ENCODE results near the gene EEF2K. TPM values are rescaled to one million over a fixed set of nuclear protein-coding genes. Genes with fewer than 3 reads are reported as not detected.

Gene EEF2K
- total and polyA plus RNA-seq, 5 donors from 2014 or later: 2.7 to 20.1 (median 3.6) TPM

- no peak overlapping the region for H3K27ac ChIP-seq (ENCODE audit: insufficient read depth, low read length, poor library complexity, severe bottlenecking)
- Mint-ChIP-seq H3K36me3 (peaks cover 28% of the 10 kb centered on the region), H3K27me3 (no peaks in the 10 kb centered on the region), H3K4me3 (peak overlapping the region in 1 of 4 donors; percentile 3), H3K9me3 (peaks cover 0 to 1% (median 0%) of the 10 kb centered on the region in 7 donors), H3K4me1 (peaks cover 0 to 4% (median 0%) of the 10 kb centered on the region in 4 donors), H3K27ac (peak overlapping the region in 1 of 3 donors; percentile 44)
- H3K4me1 ChIP-seq (ENCODE audit: control insufficient read depth, insufficient read depth, low read length, poor library complexity, severe bottlenecking): no peaks in the 10 kb centered on the region
- ATAC-seq (ENCODE audit: low read depth in 2 of 2) (no peak), DNase-seq (no peak)
- H3K27me3 ChIP-seq (ENCODE audit: control insufficient read depth, insufficient read depth, low read length): no peaks in the 10 kb centered on the region
- H3K4me3 ChIP-seq (ENCODE audit: low read depth, low read length): no peak overlapping the region
- peaks cover 87% of the 10 kb centered on the region for H3K36me3 ChIP-seq (ENCODE audit: control insufficient read depth, insufficient read depth, low read length)
- no peaks in the 10 kb centered on the region for H3K9me3 ChIP-seq (ENCODE audit: control insufficient read depth in 2 of 2, low read length in 2 of 2)
These were observed 105.4 kb downstream of the EEF2K start for GRCh38 chr16:22311520-22311919.

DNA sequence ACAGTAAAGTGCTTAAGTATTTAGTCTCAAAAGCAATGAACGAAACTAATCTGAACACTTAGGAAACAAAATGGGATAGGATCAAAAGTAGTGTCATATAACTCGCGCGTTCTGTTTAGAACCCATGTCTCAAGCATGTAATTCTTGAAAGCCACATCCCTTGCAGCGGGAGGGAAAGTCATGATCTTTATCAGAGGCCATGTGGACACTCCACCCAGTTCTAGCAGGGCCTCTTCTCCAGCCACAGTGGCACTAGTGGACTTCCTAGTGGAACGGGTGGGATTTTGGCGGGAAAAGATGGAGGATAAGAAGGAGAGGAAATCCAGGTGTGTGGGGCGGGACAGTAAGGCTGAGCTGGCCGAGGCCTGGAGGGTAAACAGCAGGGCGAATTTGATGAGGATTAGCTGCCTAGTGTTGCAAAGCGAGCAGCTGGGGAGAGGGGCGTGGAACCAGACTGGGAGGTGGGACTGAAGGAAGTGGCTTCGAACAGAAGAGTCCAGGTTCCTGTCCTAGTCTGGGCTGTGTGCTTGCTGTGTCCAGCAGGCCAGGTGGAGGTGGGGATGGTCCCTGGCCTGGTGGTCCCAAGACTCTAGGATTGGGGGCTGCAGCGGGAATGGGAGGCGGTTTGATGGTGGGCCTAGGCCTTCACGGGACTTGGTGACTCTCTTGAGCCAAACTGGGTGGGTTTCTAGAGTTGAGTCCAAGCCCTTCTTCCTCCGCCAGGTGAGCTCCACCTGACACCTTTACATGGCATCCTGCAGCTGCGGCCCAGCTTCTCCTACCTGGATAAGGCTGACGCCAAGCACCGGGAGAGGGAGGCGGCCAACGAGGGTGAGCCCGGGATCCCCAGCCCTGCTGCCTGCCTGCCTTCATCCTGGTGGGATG, 107.1 kb downstream of the EEF2K start:
- Histone ChIP-seq H3K4me3 (ENCODE audit: low read depth, low read length) (no peak overlapping the region), H3K4me1 (ENCODE audit: control insufficient read depth, insufficient read depth, low read length, poor library complexity, severe bottlenecking) (no peaks in the 10 kb centered on the region), H3K27ac (ENCODE audit: insufficient read depth, low read length, poor library complexity, severe bottlenecking) (no peak overlapping the region), H3K9me3 (ENCODE audit: control insufficient read depth in 2 of 2, low read length in 2 of 2) (no peaks in the 10 kb centered on the region), H3K27me3 (ENCODE audit: control insufficient read depth, insufficient read depth, low read length) (no peaks in the 10 kb centered on the region), H3K36me3 (ENCODE audit: control insufficient read depth, insufficient read depth, low read length) (peaks cover 84% of the 10 kb centered on the region)
- peaks cover 0 to 4% (median 0%) of the 10 kb centered on the region in 4 donors for H3K4me1 Mint-ChIP-seq
- H3K36me3 Mint-ChIP-seq: peaks cover 28% of the 10 kb centered on the region
- DNase-seq (no peak), ATAC-seq (ENCODE audit: low read depth in 2 of 2) (no peak)
- no peak overlapping the region for H3K4me3 Mint-ChIP-seq
- H3K27me3 Mint-ChIP-seq: no peaks in the 10 kb centered on the region
- peaks cover 0 to 1% (median 0%) of the 10 kb centered on the region in 7 donors for H3K9me3 Mint-ChIP-seq
- H3K27ac Mint-ChIP-seq: peak overlapping the region in 1 of 3 donors; percentile 62

DNA sequence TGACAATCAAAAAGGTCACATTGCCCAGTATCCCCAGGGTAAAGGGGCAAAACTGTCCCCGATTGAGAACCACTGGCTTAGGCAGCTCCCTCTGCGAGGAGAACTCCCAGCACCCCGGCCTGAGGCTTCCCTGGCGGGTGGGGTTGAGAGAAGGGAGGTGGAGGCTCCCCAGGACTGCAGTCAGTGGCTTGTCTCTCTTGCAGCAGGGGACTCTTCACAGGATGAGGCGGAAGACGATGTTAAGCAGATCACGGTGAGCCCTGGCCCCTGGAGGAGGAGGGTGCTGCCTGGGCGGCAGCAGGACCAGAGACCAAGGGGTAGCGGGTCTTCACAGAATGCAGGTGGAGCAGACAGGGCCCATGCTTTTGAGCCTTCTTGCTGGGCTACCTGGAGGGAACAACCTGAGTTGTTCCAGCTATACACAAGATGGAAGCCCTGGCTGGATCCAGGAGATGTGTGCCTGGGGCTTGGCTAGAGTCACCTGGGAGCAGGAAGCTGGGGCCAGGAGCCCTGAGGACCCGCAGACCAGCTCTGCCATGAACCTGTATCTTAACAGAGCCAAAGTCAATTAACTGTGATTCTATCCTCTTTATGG, 107.9 kb downstream of the EEF2K start:
- ATAC-seq (ENCODE audit: low read depth in 2 of 2): no peak
- Mint-ChIP-seq H3K4me1 (peaks cover 0 to 4% (median 0%) of the 10 kb centered on the region in 4 donors), H3K4me3 (no peak overlapping the region), H3K27me3 (no peaks in the 10 kb centered on the region), H3K9me3 (peaks cover 0 to 1% (median 0%) of the 10 kb centered on the region in 7 donors), H3K27ac (peak overlapping the region in 1 of 3 donors; percentile 23), H3K36me3 (peaks cover 28% of the 10 kb centered on the region)
- Histone ChIP-seq H3K4me3 (ENCODE audit: low read depth, low read length) (no peak overlapping the region), H3K27ac (ENCODE audit: insufficient read depth, low read length, poor library complexity, severe bottlenecking) (no peak overlapping the region), H3K4me1 (ENCODE audit: control insufficient read depth, insufficient read depth, low read length, poor library complexity, severe bottlenecking) (no peaks in the 10 kb centered on the region), H3K36me3 (ENCODE audit: control insufficient read depth, insufficient read depth, low read length) (peaks cover 85% of the 10 kb centered on the region), H3K9me3 (ENCODE audit: control insufficient read depth in 2 of 2, low read length in 2 of 2) (no peaks in the 10 kb centered on the region), H3K27me3 (ENCODE audit: control insufficient read depth, insufficient read depth, low read length) (no peaks in the 10 kb centered on the region)
- DNase-seq: no peak

DNA sequence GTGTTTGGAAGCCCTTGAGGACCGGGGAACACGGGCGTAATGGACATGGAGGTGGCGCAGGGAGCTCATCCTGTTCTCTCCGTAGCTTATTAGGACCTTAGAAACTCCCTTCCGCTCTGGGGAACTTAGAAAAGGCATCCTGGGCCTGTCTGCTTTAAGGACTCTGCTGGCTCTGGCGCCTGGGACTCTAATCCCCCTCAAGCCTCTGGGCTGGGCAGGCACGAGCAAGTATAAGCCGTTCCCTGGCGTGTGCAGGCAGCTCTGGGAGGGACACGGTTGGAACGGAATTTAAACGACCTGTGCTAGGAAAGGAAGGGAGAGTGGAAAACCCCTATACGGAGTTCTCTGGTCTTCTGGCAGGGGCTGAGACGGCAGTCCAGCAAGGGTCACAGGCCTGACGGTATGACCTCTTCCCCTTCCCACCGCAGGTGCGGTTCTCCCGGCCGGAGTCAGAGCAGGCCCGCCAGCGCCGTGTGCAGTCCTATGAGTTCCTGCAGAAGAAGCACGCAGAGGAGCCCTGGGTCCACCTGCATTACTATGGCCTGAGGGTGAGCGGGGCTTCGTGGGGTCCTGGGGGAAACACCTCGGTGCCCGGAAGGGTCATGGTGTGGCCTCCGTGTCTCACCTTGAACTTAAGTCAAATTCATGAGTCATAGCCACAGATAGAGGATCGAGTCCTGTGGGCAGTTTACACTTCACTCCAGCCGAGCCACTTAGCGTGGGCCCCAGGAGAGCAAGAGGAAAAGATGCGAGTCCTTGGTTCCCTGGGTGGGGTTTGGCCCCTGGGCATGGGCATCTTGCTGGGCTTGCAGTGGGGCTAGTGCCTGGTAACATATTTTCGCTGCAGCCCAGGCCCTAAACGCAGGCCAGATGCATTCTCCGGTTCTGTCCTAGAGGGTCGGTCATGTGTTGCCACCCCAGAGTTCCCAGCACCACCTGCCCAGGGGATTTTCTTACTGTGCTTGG, 108.9 kb downstream of the EEF2K start:
- H3K36me3 Mint-ChIP-seq: peaks cover 34% of the 10 kb centered on the region
- Histone ChIP-seq H3K36me3 (ENCODE audit: control insufficient read depth, insufficient read depth, low read length) (peaks cover 83% of the 10 kb centered on the region), H3K27me3 (ENCODE audit: control insufficient read depth, insufficient read depth, low read length) (no peaks in the 10 kb centered on the region), H3K4me3 (ENCODE audit: low read depth, low read length) (no peak overlapping the region), H3K4me1 (ENCODE audit: control insufficient read depth, insufficient read depth, low read length, poor library complexity, severe bottlenecking) (no peaks in the 10 kb centered on the region), H3K9me3 (ENCODE audit: control insufficient read depth in 2 of 2, low read length in 2 of 2) (no peaks in the 10 kb centered on the region), H3K27ac (ENCODE audit: insufficient read depth, low read length, poor library complexity, severe bottlenecking) (no peak overlapping the region)
- DNase-seq (no peak), ATAC-seq (ENCODE audit: low read depth in 2 of 2) (no peak)
- H3K27me3 Mint-ChIP-seq: no peaks in the 10 kb centered on the region
- peaks cover 0 to 4% (median 0%) of the 10 kb centered on the region in 4 donors for H3K4me1 Mint-ChIP-seq
- peaks cover 0 to 1% (median 0%) of the 10 kb centered on the region in 7 donors for H3K9me3 Mint-ChIP-seq
- H3K27ac Mint-ChIP-seq: no peak overlapping the region
- H3K4me3 Mint-ChIP-seq: peak overlapping the region in 2 of 4 donors; percentile 5 to 47

DNA sequence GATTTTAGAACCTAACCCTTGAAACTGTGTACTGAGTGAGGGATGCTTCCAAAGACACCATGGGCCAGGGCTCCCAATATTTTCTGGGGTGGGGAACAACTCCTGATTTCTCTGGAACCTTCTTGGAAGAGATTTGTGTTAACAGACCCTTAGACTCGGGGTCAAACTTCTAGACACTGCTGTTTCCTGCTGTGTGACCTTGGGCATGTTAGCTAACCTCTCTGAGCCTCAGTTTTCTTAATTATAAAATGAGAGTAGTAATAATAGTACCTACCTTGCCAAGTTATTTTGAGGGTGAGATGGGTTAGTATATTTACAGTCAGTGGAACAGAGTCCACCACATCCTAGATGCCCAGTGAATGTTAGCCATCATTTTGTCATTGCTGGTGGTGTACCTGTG, 109.9 kb downstream of the EEF2K start:
- no peak overlapping the region for H3K27ac Mint-ChIP-seq
- H3K27me3 ChIP-seq (ENCODE audit: control insufficient read depth, insufficient read depth, low read length): no peaks in the 10 kb centered on the region

GRCh38 chr16:22316411-22316811, 110.3 kb downstream of the EEF2K start:
- Mint-ChIP-seq H3K27ac (no peak overlapping the region), H3K4me3 (no peak overlapping the region), H3K4me1 (peaks cover 5 to 9% (median 5%) of the 10 kb centered on the region in 4 donors), H3K36me3 (peaks cover 44% of the 10 kb centered on the region), H3K9me3 (peaks cover 0 to 1% (median 0%) of the 10 kb centered on the region in 7 donors), H3K27me3 (no peaks in the 10 kb centered on the region)
- no peak overlapping the region for H3K27ac ChIP-seq (ENCODE audit: insufficient read depth, low read length, poor library complexity, severe bottlenecking)
- H3K27me3 ChIP-seq (ENCODE audit: control insufficient read depth, insufficient read depth, low read length): no peaks in the 10 kb centered on the region
- no peak overlapping the region for H3K4me3 ChIP-seq (ENCODE audit: low read depth, low read length)
- H3K36me3 ChIP-seq (ENCODE audit: control insufficient read depth, insufficient read depth, low read length): peaks cover 83% of the 10 kb centered on the region
- DNase-seq (no peak), ATAC-seq (ENCODE audit: low read depth in 2 of 2) (no peak)
- H3K9me3 ChIP-seq (ENCODE audit: control insufficient read depth in 2 of 2, low read length in 2 of 2): no peaks in the 10 kb centered on the region
- no peaks in the 10 kb centered on the region for H3K4me1 ChIP-seq (ENCODE audit: control insufficient read depth, insufficient read depth, low read length, poor library complexity, severe bottlenecking)

More for the DNA sequence above, 109.9 kb downstream of the EEF2K start:
- Mint-ChIP-seq H3K36me3 (peaks cover 40% of the 10 kb centered on the region), H3K27me3 (no peaks in the 10 kb centered on the region), H3K9me3 (peaks cover 0 to 1% (median 0%) of the 10 kb centered on the region in 7 donors), H3K4me3 (no peak overlapping the region), H3K4me1 (peaks cover under 1 to 7% (median under 1%) of the 10 kb centered on the region in 4 donors)
- H3K4me1 ChIP-seq (ENCODE audit: control insufficient read depth, insufficient read depth, low read length, poor library complexity, severe bottlenecking): no peaks in the 10 kb centered on the region
- DNase-seq: no peak
- H3K27ac ChIP-seq (ENCODE audit: insufficient read depth, low read length, poor library complexity, severe bottlenecking): no peak overlapping the region
- ATAC-seq (ENCODE audit: low read depth in 2 of 2): no peak
- H3K4me3 ChIP-seq (ENCODE audit: low read depth, low read length): no peak overlapping the region
- no peaks in the 10 kb centered on the region for H3K9me3 ChIP-seq (ENCODE audit: control insufficient read depth in 2 of 2, low read length in 2 of 2)
- peaks cover 82% of the 10 kb centered on the region for H3K36me3 ChIP-seq (ENCODE audit: control insufficient read depth, insufficient read depth, low read length)

GRCh38 chr16:22317001-22317530, 111.0 kb downstream of the EEF2K start:
- Histone ChIP-seq H3K4me3 (ENCODE audit: low read depth, low read length) (no peak overlapping the region), H3K9me3 (ENCODE audit: control insufficient read depth in 2 of 2, low read length in 2 of 2) (no peaks in the 10 kb centered on the region), H3K36me3 (ENCODE audit: control insufficient read depth, insufficient read depth, low read length) (peaks cover 82% of the 10 kb centered on the region), H3K27me3 (ENCODE audit: control insufficient read depth, insufficient read depth, low read length) (no peaks in the 10 kb centered on the region), H3K4me1 (ENCODE audit: control insufficient read depth, insufficient read depth, low read length, poor library complexity, severe bottlenecking) (no peaks in the 10 kb centered on the region), H3K27ac (ENCODE audit: insufficient read depth, low read length, poor library complexity, severe bottlenecking) (no peak overlapping the region)
- no peak for ATAC-seq (ENCODE audit: low read depth in 2 of 2)
- no peak for DNase-seq
- H3K4me1 Mint-ChIP-seq: peaks cover 5 to 6% (median 6%) of the 10 kb centered on the region in 4 donors
- no peak overlapping the region for H3K4me3 Mint-ChIP-seq
- peaks cover 0 to 1% (median 0%) of the 10 kb centered on the region in 7 donors for H3K9me3 Mint-ChIP-seq
- H3K27me3 Mint-ChIP-seq: no peaks in the 10 kb centered on the region
- peaks cover 40% of the 10 kb centered on the region for H3K36me3 Mint-ChIP-seq
- H3K27ac Mint-ChIP-seq: no peak overlapping the region

Data from CD4-positive, CD25-positive, alpha-beta regulatory T cell (primary cell).